K562 (cell line): Measurements from ENCODE around the gene BMP2K. TPM values are rescaled to one million over a fixed set of nuclear protein-coding genes. Genes with fewer than 3 reads are reported as not detected.

Experiments
- ATAC-seq: fragments of 200-7000 bp; cut with Tn5 transposase; 3 replicates; pipeline ENCODE4 v1.9.1; 2020; ENCODE audit warnings: moderate library complexity
- BruUV-seq: library from RNA; stranded (reverse); fragments of 400-500 nt; replicated peaks from 2 replicates; lab custom pipeline; 2021; lab: Mats Ljungman, UMichigan
- CTCF ChIA-PET: fragments of 300-600 bp; formaldehyde crosslinking; extraction: SDS; loops from one replicate; lab custom pipeline; 2021; ENCODE audit warnings: low intra/inter-chr PET ratio; lab: Yijun Ruan, JAX
- POLR2A ChIA-PET: fragments of 300-600, 350-650 bp; sonication (Branson Sonifier 250); formaldehyde crosslinking; extraction: SDS; loops from one replicate; lab custom pipeline; 2021; ENCODE audit warnings: antibody characterized with exemption, inconsistent platforms; lab: Yijun Ruan, JAX
- DNase-seq, 4 experiments: peaks; one replicate each; pipeline versions ENCODE4 v3.0.0 to v3.0.0-alpha.2; 2011 to 2018; ENCODE audit warnings: low spot score in 3 of 4, mixed read lengths in 3 of 4; ENCODE audit errors: extremely low read depth in 1 of 4
- FAIRE-seq: peaks from 2 replicates; lab custom pipeline; 2011; peaks lifted over from hg19 to GRCh38; lab: Jason Lieb, UNC
- H2AFZ ChIP-seq: 2 replicates; pipeline ENCODE4 v1.6.0; 2011; ENCODE audit warnings: low read depth, low read length, control low read depth, inconsistent platforms
- H3K27ac ChIP-seq: fragments of 200-600 bp; 3 replicates; pipeline ENCODE4 v1.8.0; 2011; ENCODE audit warnings: low read depth, mild to moderate bottlenecking, control low read depth, inconsistent platforms, low read length, moderate library complexity, mixed read lengths; ENCODE audit errors: extremely low read depth
- H3K27me3 ChIP-seq, 2 experiments: fragments of 300-600 bp in 1 of 2; 2 replicates in 1 of 2; 3 replicates in 1 of 2; pipeline versions ENCODE4 v1.6.0 to v1.8.0; 2011; ENCODE audit warnings: inconsistent platforms in 2 of 2, low read length in 2 of 2, mild to moderate bottlenecking in 1 of 2, mixed read lengths in 1 of 2, moderate library complexity in 1 of 2; ENCODE audit not compliant: control insufficient read depth in 2 of 2, insufficient read depth in 2 of 2
- H3K36me3 ChIP-seq: fragments of 300-600 bp; 3 replicates; pipeline ENCODE4 v1.8.0; 2011; ENCODE audit warnings: mild to moderate bottlenecking, low read length, inconsistent platforms; ENCODE audit not compliant: control insufficient read depth, insufficient read depth
- H3K4me1 ChIP-seq, 2 experiments: fragments of 200-600 bp in 1 of 2; replicated peaks in 1 of 2; 2 replicates in 1 of 2; 3 replicates in 1 of 2; pipeline versions ENCODE4 v1.5.1 to v1.8.0; 2011; ENCODE audit warnings: inconsistent platforms in 2 of 2, low read length in 2 of 2, mild to moderate bottlenecking in 1 of 2, mixed read lengths in 1 of 2, moderate library complexity in 1 of 2; ENCODE audit not compliant: control insufficient read depth in 2 of 2, insufficient read depth in 2 of 2
- H3K4me2 ChIP-seq: 2 replicates; pipeline ENCODE4 v1.6.1; 2011; ENCODE audit warnings: low read length, control low read depth, inconsistent platforms, mixed read lengths; ENCODE audit not compliant: insufficient read depth
- H3K4me3 ChIP-seq: fragments of 200-600 bp; sonication (generic), shearing (Covaris generic); 2 replicates; pipeline ENCODE4 v1.5.1; 2016; ENCODE audit warnings: control low read depth, inconsistent platforms
- H3K79me2 ChIP-seq: fragments of 200-600 bp; 3 replicates; pipeline ENCODE4 v1.8.0; 2011; ENCODE audit warnings: low read length, inconsistent platforms; ENCODE audit not compliant: control insufficient read depth, insufficient read depth
- H3K9ac ChIP-seq, 2 experiments: 2 replicates each; pipeline versions ENCODE4 v1.6.0 to v1.6.1; 2011; ENCODE audit warnings: low read depth in 2 of 2, low read length in 2 of 2, control low read depth in 1 of 2, inconsistent platforms in 1 of 2, mild to moderate bottlenecking in 1 of 2, mixed read lengths in 1 of 2; ENCODE audit not compliant: insufficient read depth in 1 of 2
- H3K9me1 ChIP-seq: one replicate; pipeline ENCODE4 v1.6.0; 2011; ENCODE audit warnings: inconsistent platforms, mild to moderate bottlenecking, low read length, moderate library complexity; ENCODE audit not compliant: control insufficient read depth, insufficient read depth
- H3K9me3 ChIP-seq: replicated peaks from 2 replicates; pipeline ENCODE4 v1.5.1; 2011; ENCODE audit warnings: low read depth, low read length, inconsistent platforms; ENCODE audit not compliant: control insufficient read depth, insufficient read depth
- H4K20me1 ChIP-seq: replicated peaks from 2 replicates; pipeline ENCODE4 v1.6.1; 2011; ENCODE audit warnings: low read length, inconsistent platforms, mixed read lengths; ENCODE audit not compliant: control insufficient read depth, insufficient read depth
- BRD9 ChIP-seq: fragments of 450-650 bp; IDR thresholded peaks from 2 replicates; pipeline ENCODE4 v1.6.1; 2018; ENCODE audit warnings: low read depth; ENCODE audit not compliant: partially characterized antibody
- E2F5 ChIP-seq: sonication (generic); formaldehyde crosslinking; IDR thresholded peaks from 2 replicates; pipeline ENCODE4 v1.8.0; 2022; ENCODE audit warnings: mild to moderate bottlenecking, missing genetic modification reagents
- FOSL1 ChIP-seq: fragments of 200-800 bp; sonication (Bioruptor generic); conservative IDR thresholded peaks from 2 replicates; pipeline ENCODE4 v1.6.1; 2016; ENCODE audit warnings: missing genetic modification characterization, missing compliant biosample characterization
- FOXO4 ChIP-seq: fragments of 450-650 bp; formaldehyde crosslinking; IDR thresholded peaks from 2 replicates; pipeline ENCODE4 v1.4.0; 2020; ENCODE audit warnings: mild to moderate bottlenecking, moderate library complexity
- MEIS2 ChIP-seq: fragments of 450-650 bp; IDR thresholded peaks from 2 replicates; pipeline ENCODE4 v1.6.1; 2014; ENCODE audit warnings: mild to moderate bottlenecking; ENCODE audit not compliant: partially characterized antibody
- MXD1 ChIP-seq: fragments of 250-450 bp; sonication (Bioruptor Pico); IDR thresholded peaks from 2 replicates; pipeline ENCODE4 v1.8.0; 2021; ENCODE audit warnings: borderline replicate concordance, mild to moderate bottlenecking, moderate library complexity; ENCODE audit not compliant: poor library complexity, severe bottlenecking
- POLR2H ChIP-seq: IDR thresholded peaks from 2 replicates; pipeline ENCODE4 v1.6.1; 2016; ENCODE audit warnings: missing genetic modification characterization, low read depth, mild to moderate bottlenecking, control low read depth, missing compliant biosample characterization, moderate library complexity
- RAD21 ChIP-seq, 2 experiments: fragments of 250-450 bp in 1 of 2; fragments of 450-650 bp in 1 of 2; sonication (Bioruptor Pico) in 1 of 2; formaldehyde crosslinking in 1 of 2; IDR thresholded peaks in 1 of 2; conservative IDR thresholded peaks in 1 of 2; 2 replicates each; pipeline versions ENCODE4 v1.4.0 to v1.8.0; 2020 to 2022; ENCODE audit warnings: mild to moderate bottlenecking in 2 of 2, moderate library complexity in 1 of 2
- RCOR1 ChIP-seq, 2 experiments: IDR thresholded peaks; 2 replicates each; pipeline ENCODE4 v1.6.1; 2012; ENCODE audit warnings: low read depth in 2 of 2, low read length in 2 of 2, borderline replicate concordance in 1 of 2, improper control_type of control experiment in 1 of 2
- WHSC1 ChIP-seq: IDR thresholded peaks from one replicate; pipeline ENCODE4 v1.6.1; 2012; ENCODE audit warnings: low read length, control low read depth, inconsistent platforms
- ZC3H8 ChIP-seq: fragments of 450-650 bp; IDR thresholded peaks from 2 replicates; pipeline ENCODE4 v1.6.1; 2017
- ZNF384 ChIP-seq: IDR thresholded peaks from 2 replicates; pipeline ENCODE4 v1.6.1; 2012; ENCODE audit warnings: low read depth, low read length, improper control_type of control experiment
- WGBS: fragments of 100-300 bp; shearing (Covaris generic); methylation state at CpG from one replicate; pipeline ENCODE4 v1.1.6; 2016; ENCODE audit warnings: low coverage, mixed read lengths; ENCODE audit not compliant: insufficient coverage; ENCODE audit errors: missing lambda C conversion rate; 5-methylcytosine and 5-hydroxymethylcytosine counted together
- in situ Hi-C: fragments of 300-500 bp; cut with MboI; formaldehyde crosslinking; loops from 4 replicates; pipeline ENCODE4 v1.15.0; 2018; ENCODE audit warnings: inconsistent platforms, mixed read lengths
- intact Hi-C: fragments of 100-400 bp; cut with micrococcal nuclease; formaldehyde crosslinking; loops from 2 replicates; pipeline ENCODE4 v1.14.2; 2022
- polyA plus RNA-seq, 8 experiments: library from polyadenylated mRNA; depleted of rRNA in 4 of 8; stranded (reverse) in 5 of 8; unstranded in 3 of 8; fragments of >200 nt; fragmentation: Nextera tagmentation in 2 of 8; fragmentation: Illumina TruSeq in 1 of 8; extraction: Ambion mirVana in 2 of 8; extraction: Trizol in 1 of 8; gene quantifications; 2 replicates each; pipeline versions ENCODE4 v1.2.1 to v1.2.3, GENCODE V29; 2011 to 2014; ENCODE audit warnings: inconsistent platforms in 1 of 8, missing spikeins in 1 of 8
- total RNA-seq, 7 experiments: library from RNA; depleted of rRNA in 6 of 7; stranded (reverse); fragments of >200 nt in 6 of 7; fragmentation: Illumina TruSeq in 2 of 7; extraction: Trizol in 2 of 7; gene quantifications; 2 replicates each; pipeline versions ENCODE4 v1.2.1 to v1.2.3, GENCODE V29; 2011 to 2021; ENCODE audit warnings: low replicate concordance in 1 of 7
- TF ChIP-seq, protein P1 (sequence below), 3 experiments: IDR thresholded peaks in 2 of 3; conservative IDR thresholded peaks in 1 of 3; 2 replicates each; pipeline ENCODE4 v1.5.1; 2011 to 2012; ENCODE audit warnings: low read length in 3 of 3, mild to moderate bottlenecking in 3 of 3, control low read depth in 2 of 3, improper control_type of control experiment in 1 of 3, inconsistent platforms in 1 of 3, low read depth in 1 of 3, mixed read lengths in 1 of 3, moderate library complexity in 1 of 3; ENCODE audit not compliant: insufficient read depth in 2 of 3

Gene BMP2K
- total and polyA plus RNA-seq, 9 of the 15 experiments (the other 6 are each of a cell fraction or from before 2014, with no cell fraction given): 17.0 to 217 (median 104) TPM

GRCh38 chr4:78864405-78865024 is 88.4 kb downstream of the BMP2K start:
- CTCF ChIA-PET: interaction anchor here (0.9 to 1.3 kb wide), 4 partner anchors 220 to 348 kb away, joined by 3 to 8 read pairs (median 3); no protein-coding TSS in a partner anchor
- no peak overlapping the region for H3K4me3 ChIP-seq
- no peaks in the 10 kb centered on the region for H3K9me3 ChIP-seq
- WGBS: 41% methylated on average over 3 of the region's 3 CpGs
- no peak overlapping the region for H3K27ac ChIP-seq
- H4K20me1 ChIP-seq: no peaks in the 10 kb centered on the region
- no peaks in the 10 kb centered on the region for H3K4me1 ChIP-seq
- H3K36me3 ChIP-seq: peaks cover 91% of the 10 kb centered on the region
- no peaks in the 10 kb centered on the region for H3K9me1 ChIP-seq
- DNase-seq (peak; percentile 24 to 75 (median 42)), ATAC-seq (peak; percentile 81), FAIRE-seq (no peak)
- in situ Hi-C loops (no loop called here), intact Hi-C loops (loop anchor here (1.0 to 10.0 kb wide), 4 partner anchors 87 to 340 kb away; partner anchors contain the start of gene BMP2K)
- H3K27me3 ChIP-seq: no peaks in the 10 kb centered on the region
- H2AFZ ChIP-seq: no peak overlapping the region
- BruUV-seq: no TSS peak
- peaks cover 48% of the 10 kb centered on the region for H3K79me2 ChIP-seq
- H3K9ac ChIP-seq: no peak overlapping the region
- POLR2A ChIA-PET: interaction anchor here (0.7 kb wide), 1 partner anchor 245 kb away, joined by 3 read pairs; no protein-coding TSS in a partner anchor
- H3K4me2 ChIP-seq: no peak overlapping the region
- TF ChIP-seq RAD21 (CRISPR knock-in tag; conservative IDR thresholded peaks at IDR 0.05 in 1 of 2, IDR thresholded peaks at IDR 0.05 in 1 of 2) (peak; percentile 61 to 75), WHSC1 (no peak), ZNF384 (peak; percentile 95), POLR2H (tag) (peak; percentile 58; the same call in 1 of the 2 replicates), FOXO4 (no peak), MEIS2 (peak; percentile 56), E2F5 (CRISPR knock-in tag) (no peak), BRD9 (no peak), FOSL1 (no peak), ZC3H8 (0 out of 2 replicates have a peak, but pooled peaks have one; percentile 50), RCOR1 (IDR thresholded peaks at IDR 0.05; ENCODE audit: borderline replicate concordance in 1 of 2, low read depth in 2 of 2, low read length in 2 of 2) (peak in 1 of 2 experiments; percentile 27; a peak in 1 of 4 replicates), MXD1 (no peak)
- TF ChIP-seq, protein P1, sequence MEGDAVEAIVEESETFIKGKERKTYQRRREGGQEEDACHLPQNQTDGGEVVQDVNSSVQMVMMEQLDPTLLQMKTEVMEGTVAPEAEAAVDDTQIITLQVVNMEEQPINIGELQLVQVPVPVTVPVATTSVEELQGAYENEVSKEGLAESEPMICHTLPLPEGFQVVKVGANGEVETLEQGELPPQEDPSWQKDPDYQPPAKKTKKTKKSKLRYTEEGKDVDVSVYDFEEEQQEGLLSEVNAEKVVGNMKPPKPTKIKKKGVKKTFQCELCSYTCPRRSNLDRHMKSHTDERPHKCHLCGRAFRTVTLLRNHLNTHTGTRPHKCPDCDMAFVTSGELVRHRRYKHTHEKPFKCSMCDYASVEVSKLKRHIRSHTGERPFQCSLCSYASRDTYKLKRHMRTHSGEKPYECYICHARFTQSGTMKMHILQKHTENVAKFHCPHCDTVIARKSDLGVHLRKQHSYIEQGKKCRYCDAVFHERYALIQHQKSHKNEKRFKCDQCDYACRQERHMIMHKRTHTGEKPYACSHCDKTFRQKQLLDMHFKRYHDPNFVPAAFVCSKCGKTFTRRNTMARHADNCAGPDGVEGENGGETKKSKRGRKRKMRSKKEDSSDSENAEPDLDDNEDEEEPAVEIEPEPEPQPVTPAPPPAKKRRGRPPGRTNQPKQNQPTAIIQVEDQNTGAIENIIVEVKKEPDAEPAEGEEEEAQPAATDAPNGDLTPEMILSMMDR (IDR thresholded peaks at IDR 0.05 in 2 of 3, conservative IDR thresholded peaks at IDR 0.05 in 1 of 3; ENCODE audit: insufficient read depth in 2 of 3, low read depth in 1 of 3, low read length in 3 of 3): peak; percentile 48 to 79 (median 57); a peak in 5 of 6 replicates
